NCI-H345 treated with DMSO at 0.1 percent for 48 hours (cell line): ENCODE measurements around the gene ADRB2.

Source experiments
- DNase-seq: peaks from one replicate; lab custom pipeline; 2025; ENCODE audit not compliant: unreplicated experiment; lab: John Stamatoyannopoulos, UW

The ADRB2 gene

DNA sequence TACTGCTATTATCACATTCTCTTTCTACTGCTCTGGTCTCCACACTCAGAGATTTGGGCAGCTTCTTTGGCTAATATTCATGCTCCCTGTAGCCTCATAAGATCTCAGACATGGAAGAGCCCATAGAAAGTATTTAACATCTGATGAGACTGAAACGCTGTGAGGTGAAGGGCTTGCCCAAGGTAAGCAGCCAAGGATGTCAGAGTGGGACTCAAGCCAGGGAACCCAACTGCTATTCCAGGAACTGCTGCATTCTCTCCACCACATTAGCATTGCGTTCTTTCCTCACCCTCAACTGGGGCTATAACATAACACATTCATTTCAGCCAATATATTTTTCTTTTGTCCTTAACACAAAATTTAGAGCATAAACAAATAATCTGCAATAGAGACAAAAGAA, 3.8 kb downstream of the ADRB2 start:
- DNase-seq: no peak

DNA sequence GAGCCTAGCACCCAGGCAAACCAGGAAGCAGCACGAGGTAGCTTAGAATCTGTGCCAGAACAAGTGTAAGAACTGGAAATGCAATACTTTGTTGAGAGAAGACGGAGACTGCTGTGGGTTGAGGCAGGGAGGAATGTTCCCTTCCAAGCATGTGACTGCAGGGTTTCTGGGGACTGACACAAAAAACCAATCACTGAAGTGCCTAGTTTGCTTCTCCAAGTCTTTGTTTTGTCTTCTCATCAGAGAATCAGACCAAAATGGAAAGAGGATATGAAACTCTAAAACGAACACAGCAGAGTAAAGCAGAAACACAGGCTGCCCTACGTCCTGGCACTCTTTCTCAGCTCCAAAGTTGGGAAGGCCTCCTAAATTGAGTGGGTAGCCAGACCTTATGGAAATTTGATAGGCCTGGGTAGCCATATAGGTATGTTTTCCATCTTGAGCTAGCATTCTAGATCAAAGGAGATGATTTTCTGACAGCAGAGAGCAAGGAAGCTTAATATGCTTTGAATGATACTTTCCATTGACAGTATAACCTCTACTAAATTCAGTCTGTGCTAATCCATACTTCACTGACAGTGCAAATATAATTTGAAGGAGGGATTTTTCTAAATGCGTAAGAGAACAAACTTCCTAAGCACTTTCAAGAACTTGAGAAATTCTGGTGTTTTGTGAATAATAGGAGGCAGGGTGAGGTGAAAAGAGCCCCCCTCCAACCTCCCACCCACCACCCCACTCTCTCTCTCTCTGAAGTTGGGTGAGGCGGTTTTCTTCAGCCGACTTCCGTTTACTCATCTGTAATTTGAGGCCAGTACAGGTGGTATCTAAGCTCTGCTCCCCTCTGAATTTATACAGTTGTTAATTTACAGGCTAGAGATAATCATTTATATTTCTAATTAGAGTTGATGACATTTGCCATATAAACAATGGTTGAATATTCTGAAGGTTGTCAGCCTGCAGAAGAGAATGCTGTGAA, 5.5 kb downstream of the ADRB2 start:
- DNase-seq: no peak

DNA sequence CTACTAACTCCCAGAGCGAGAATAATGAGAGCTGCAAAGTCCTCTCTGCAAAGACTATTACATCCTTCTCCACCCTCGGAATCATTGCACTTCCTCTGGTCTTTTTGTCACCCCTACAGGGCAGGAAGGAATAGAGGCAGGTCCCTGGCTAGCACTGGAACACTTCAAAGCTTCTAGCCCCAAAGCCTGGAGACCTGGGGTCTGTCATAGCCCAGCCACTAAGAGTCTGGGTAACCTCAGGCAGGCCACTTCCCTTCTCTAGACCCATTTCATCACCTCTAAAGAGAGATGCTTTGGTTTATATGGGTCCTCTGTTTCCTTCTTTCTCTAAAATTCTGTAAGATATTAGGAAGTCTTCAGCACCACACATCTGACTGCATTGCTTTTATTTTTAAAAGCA, 6.7 kb downstream of the ADRB2 start:
- no peak for DNase-seq

DNA sequence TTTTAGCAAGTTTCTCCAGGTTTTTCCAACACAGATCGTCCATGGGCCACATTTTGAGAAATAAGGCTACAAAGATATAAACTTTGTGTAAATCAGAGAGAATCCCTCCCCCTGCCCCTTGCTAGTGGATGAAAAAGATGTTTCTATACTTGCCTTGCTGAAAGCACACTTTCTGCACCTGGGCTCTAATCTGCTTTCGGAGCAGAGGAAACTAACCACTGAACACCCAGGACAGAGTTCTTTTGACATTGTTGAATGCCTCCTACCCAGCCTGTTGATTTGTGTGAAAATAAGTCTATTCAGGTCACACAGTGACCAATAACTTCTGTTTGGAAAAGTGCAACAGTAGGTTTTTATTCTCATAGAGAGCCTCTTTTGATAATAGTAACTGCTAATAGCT, 7.5 kb downstream of the ADRB2 start:
- DNase-seq: no peak

DNA sequence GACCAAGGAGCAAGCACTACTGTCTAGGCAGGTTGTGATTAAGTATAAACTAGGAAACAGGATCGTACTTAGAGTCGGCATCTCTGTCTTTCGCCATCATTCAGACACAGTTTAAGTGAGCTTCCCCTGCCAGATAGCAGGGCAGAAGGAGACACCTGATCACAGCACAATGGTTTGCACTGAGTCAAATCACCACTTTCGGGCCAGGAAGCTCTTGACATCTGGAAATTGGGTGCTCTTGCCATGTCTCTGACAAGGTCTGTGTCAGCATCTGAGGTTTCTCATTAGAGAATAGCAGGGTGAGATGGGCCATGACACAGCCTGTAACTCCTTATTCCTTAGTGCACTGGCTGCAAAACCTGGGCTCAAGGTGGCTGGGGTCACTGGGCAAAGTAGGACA, 8.3 kb downstream of the ADRB2 start:
- DNase-seq: no peak

DNA sequence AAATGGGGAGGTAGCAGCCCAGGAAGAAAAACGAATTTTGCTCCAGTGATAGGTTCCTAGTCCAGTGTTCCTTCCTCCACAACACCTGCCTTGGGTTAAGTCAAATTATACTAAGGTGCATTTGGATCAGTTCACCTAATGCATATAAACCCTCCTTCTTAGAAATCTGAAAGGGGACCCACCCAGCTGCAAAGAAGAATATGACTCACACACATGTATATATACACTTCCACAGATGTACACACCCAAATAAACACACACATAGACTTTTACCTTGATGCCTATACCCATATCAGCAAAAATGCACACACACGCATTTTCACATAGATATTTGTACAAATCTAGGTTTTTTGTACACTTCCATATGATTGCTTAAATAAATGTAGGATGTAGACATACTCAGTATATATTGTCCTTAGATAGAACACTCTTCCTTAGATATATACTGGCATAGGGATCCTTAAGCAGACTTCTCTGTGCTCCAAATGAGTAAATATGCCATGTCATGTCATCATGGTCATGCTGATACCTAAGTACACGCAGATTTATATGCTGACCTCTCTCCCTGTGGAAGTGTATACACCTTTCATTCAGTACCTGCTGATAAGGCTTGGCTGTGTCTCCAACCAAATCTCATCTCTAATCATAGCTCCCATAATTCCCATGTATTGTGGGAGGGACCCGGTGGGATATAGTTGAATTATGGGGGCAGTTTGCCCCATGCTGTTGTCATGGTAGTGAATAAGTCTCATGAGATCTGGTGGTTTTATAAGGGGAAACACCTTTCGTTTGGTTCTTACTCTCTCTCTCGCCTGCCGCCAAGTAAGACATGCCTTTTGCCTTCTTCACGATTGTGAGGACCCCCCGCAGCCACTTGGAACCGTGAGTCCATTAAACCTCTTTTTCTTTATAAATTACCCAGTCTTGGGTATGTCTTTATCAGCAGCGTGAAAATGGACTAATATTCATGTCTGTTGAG, 10.2 kb downstream of the ADRB2 start:
- DNase-seq: no peak

DNA sequence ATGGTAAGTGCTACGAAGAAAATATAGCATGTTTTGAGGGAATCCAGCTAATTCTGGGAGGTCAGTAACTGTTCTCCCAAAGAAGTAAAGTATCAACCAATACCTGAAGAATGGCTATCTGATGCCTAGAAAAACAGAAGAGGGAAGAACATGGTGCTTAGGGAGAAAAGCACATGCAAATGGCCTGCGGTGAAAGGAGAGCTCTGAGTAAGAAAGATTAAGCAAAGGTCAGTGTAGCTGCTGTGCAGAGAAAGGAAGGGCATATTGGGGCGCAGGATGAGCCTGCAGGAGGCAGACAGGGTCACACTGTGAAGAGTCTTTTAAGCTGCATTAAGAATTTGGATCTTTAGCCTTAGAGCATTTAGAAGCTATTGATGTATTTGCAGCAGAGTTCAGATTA, 11.0 kb downstream of the ADRB2 start:
- no peak for DNase-seq

DNA sequence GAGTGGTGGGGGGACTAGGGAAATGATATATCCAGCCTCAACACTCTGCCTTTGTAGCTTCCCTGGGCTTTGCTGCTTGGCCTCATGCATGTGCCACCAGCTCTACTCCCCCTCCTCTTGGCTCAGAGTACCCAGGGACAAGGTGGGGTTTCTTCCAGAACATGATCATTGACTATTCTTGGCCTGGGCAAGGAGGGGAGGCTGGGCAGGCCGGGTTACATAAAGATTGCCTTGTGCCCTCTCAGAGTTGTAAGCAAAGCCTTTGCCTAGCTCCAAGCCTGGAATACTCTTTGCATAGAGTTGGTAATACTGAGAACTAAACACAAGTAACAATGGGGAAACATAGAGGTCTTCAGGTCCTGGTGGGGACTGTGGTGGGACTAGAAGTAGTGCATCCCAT, 11.9 kb downstream of the ADRB2 start:
- no peak for DNase-seq

DNA sequence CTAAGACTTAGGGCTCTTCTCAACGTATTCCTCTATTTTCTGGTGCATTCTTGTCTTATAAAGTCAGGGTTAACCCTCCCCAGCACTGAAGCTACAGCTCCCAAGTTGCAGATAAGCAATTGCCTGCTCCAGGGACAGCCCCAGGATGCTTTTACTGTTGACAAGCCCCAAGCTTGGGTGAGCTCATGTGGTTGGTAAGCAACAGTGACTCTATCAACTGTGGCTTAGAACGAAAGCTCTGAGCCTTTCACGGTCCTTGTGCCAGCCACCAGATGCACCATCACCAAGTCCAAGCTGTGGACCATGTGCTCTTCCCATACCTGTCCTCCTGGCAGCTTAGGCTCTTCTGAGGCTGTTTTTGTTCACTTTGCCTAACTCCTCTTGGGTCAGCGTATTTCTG, 13.5 kb downstream of the ADRB2 start:
- no peak for DNase-seq

DNA sequence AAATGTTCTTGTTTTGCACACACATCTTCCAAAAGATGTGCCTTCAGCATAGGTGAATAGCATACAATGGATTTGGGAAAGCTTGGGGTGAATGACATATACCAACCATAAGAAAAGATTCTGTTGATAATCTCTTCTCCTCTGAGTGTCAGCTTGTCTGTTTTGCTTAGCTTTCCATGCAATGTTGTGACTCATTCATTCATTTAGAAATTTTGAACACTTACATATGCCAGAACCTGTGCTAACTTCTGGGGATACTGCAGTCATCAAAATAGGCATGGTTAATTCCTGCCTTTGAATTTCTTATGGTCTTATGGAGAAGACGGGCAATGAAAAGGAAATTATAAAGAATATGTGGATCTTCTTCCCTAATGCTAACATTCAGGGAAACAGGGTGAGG, 14.1 kb downstream of the ADRB2 start:
- DNase-seq: no peak

DNA sequence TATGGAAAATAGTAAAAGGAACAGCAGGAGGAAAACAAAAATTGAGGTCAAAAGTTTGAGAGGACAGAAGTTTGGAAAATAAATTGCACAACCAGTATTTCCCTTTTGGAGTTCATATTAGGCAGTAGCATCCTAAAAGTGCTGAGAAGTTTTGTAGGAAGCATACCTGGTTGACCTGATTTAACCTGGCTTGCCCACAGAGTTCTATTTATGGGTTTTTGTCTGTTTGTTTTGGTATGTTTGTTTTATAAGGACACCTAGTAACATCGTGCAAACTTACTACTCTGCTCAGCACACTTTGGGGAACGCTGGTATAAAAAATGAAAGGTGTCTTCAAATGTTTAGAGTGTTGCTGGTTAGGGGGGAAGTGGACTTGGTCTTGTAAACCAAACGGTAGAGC, 15.1 kb downstream of the ADRB2 start:
- DNase-seq: no peak

DNA sequence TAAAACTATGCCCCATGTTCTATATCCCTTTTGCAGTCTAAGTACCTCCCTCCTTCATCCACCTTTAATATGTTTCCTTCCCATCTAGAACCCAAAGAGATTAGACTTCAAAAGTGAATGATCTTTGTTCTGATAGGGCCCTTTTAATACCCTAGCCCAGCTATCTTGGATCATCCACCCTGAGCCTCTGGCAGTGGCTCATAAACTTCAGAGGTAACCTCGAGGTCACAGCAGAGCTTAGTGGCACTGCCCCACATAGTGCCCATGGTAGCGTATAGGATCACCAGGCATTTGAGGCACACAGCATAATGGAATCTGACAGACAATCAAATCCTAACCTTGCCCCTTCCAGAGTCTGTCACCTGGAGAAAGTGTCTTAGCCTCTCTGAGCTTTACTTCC, 15.8 kb downstream of the ADRB2 start:
- DNase-seq: no peak

DNA sequence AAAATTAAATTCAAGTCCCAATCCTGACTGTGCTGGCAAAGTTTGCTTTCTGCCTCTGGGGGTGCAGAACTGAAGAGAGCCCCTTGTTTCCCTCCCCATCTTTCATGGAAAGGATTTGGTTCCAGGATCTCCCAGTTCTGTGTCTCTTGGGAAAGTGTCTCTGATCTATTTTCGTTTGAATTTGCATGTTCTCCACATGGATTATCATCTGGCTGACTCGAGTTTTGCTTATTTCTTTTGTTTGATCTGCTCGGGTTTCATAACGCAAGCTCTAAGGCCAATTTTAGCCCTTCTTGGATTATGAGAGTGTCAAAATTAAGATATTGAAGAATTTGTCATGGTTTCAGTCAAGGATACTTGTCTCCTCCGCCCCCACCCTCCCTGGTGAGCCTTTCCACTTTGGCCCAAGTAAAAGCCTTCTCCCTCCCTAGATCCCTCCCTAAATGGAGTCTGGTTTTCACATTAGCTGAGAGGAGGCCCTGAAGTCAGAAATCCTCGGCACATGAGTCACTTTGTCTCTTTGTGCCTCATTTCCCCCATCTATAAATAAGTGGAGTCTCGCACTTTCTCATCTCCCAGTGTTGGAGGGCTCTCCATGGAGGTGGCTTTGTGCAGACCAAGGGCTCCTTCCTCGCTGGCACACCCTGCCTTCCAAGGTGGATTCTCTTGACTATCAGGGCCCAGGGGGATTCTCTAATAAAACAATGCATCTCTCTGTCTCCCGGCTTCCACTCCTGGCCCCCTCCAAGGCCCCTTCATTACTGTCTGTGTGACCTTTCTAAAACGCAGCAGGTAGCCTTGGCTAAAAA, 17.3 kb downstream of the ADRB2 start:
- DNase-seq: no peak

DNA sequence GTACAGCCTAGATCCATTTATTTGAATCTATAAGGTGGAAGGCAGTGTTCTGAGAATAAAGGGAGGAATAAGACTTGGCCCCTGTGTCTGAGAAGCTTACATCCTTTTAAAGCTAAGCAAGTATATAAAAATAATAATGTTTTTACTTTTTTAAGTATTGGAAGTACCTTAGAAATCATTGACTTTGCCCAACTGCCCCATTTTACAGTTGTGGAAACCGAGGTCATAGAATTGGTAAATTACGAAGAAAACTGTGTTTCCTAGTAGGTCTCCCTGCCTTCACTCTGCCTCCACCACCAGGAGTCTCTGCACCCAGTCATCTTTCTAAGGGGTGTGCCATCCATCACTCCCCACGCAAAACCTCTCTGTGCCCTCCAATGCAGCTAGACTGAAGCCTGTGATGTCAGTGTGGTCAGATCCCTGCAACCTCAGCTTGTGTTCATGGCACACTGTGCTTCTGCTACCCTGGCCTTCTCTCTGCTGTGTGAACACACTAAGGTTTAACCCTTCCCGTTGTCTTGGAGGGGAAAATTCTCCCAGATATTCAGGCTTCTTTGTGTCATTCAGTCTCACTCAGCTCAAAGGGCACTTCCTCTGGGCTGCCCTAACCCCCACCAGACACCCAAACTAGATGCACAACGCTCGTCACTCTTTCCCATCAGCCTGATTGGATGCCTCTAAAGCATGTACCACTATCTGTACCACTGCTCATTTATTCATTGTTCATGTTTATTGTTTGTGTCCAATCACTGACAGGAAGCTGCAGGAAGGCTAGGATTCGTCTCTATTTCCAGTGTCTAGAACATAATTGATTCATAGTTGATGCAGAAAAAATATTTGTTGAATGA, 18.2 kb downstream of the ADRB2 start:
- DNase-seq: no peak

DNA sequence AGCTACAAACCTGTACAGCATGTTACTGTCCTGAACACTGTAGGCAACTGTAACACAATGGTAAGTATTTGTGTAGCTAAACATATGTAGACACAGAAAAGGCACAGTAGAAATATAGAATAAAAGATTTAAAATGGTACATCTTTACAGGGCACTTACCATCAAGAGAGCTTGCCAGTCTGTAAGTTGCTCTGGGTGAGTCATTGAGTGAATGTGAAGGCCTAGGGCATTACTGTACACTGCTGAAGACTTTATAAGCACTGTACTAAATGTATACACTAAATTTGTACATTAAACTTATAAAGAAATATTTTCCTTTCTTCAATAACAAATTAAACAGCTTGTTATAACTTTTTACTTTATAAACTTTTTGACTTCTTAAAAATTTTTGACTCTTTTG, 20.5 kb downstream of the ADRB2 start:
- DNase-seq: no peak

DNA sequence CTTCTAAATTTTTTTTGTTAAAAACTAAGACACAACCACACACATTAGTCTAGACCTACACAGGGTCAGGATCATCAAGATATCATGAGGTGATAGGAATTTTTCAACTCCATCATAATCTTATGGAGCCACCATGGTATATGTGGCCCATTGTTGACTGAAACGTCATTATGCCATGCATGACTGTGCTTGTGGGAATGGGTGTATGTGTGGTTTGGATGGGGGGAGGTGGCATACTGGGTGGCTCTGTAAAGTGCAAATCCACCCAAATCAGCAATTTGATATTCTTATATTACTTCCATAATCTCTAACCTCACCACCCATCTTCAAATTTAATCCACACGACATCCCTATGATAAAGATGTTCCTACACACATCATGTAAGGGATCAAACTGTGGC, 21.0 kb downstream of the ADRB2 start:
- DNase-seq: no peak

DNA sequence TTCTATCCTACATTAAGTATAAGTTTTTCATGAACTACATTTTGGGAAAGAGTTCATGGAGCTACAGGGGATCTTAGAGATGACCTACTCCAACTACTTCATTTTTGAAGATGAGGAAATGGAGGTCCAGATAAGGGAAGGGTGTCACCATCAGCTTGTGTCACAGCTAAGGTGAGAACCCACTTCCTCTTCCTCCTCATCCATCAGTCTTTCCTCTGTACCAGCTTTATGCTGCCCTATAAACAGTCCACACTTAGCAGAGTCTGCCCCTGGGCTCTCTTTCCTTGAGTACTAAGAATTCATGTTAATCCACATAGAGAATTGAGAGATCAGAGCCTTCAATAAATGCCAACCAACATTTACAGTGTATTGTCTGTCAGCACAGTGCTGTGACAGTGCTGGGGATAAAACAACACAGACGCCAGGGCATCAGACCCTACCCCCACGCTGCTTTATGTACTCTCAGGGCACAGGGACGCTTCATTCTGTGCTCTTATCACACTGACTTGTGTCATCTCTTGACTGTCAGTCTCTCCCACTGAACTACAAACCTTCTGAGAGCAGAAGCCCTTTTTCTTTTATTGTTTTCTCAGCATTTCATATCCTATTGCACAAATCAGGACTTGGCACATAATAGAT, 22.1 kb downstream of the ADRB2 start:
- no peak for DNase-seq

DNA sequence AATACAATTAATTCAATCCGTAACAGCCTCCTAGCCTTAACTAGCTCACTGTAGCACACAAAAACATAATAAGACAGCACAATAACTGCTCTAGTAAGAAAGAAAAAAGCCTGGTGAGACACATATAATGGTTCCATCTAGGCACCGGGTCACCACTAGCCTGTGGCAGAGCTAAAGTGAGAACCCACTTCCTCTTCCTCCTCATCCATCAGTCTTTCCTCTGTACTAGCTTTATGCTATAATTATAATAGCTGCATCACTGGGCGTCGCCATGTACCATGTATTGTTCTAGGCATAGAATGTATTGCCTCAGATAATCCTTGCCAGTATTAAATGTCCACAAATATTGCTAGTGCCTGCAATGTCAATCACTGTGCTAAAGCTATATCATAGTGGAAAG, 23.1 kb downstream of the ADRB2 start:
- no peak for DNase-seq

DNA sequence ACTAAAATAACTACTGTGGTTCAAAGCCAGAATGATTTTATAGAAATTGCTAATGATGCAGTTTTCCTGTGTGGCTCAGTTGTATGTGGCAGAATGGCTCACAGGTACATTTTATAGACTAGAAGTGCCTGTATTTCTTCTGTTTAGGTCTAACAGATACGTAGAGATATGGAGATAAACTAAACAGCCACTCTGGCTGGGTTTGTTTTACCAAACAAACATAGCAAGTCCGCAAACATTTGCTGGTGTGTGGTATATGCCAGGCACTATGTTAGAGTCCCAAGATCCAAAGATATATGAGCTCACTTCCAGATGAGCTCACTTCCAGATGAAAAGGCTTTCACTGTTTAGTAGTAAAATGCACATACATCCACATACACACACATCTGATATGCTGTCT, 24.4 kb downstream of the ADRB2 start:
- DNase-seq: no peak

DNA sequence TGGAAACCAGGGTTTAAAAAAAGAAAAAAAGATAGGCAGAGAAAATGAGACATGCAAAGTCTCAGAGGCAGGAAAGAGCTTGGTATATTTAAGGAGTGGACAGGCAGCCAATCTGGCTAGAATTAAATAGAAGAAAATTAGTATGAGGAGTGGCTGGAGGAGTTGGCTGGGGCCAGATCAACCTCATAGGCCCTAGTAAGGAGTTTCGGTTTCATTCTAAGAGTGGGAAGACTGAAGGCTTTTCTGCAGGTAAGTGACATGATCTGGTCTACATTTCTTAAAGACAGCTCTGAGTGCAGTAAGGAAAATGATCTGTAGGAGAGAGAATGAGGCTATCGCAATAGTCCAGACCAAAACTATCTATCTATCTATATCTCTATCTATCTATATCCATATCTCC, 27.5 kb downstream of the ADRB2 start:
- DNase-seq: no peak
